ENCODE data around the gene NCKAP1.
"Not testable (repeated sequence)": the region's sequence is repeated elsewhere in the genome, so short reads cannot be mapped to it uniquely, and the experiment has no call there.

Gene NCKAP1

DNA sequence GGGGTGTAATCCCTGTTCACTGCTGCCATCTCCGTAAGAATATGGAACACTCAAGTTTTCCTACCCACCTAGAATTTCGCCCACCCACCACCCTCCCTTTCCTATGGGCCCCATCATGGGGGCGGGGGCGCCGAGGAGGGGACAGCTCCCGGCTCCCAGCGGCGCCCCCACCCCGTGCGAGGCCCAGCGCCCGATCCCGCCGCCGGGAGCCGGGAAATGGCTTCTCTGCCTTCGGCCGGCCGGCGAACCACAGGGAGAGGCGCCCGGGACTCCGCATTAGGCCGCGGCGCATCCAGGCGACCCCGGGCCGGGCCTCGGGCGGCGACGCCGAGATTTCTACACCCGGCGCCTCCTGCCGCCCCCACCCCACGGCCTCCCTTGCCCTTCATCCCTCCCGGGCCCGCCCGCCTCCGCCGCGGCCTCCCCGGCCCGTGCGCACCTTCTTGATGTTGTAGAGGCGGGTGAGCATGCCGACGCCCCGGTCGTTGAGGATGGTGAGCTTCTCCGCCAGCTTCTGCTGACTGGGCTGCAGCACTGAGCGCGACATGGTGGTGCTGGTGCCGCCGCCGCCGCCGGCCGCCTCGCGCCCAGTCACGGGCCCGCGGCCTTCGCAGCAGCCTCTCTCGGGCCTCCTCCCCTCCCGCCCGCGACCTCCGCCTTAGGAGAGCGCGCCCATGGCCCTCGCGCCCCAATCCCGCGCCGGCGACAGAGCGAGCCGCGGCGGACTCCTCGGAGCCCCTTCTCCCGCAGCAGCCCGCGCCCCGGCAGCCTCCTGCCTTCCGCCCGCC, 510 bp downstream of the NCKAP1 start:
- peak; percentile 32 for DNase-seq

DNA sequence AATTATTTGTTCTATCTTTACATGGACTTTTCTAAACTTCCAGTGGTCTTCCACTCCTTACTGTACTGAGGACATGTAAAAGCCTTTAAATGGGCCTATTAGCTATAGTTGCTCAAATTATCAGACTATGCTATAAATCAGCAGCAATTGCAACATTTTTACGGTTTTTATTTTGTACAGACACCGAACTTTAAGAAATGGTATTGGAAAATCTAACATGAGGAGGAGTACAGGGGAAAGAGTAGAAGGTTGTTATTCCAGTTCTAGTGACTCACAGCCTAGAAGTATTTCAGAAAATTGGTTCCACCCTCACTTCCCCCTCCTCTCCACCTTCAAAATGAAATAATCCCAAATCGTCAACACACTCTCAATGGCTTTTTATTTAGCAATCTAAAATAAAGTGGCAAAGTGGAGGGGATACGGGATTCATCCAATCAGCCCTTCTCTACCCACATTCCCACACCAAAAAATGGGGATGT, 1.1 kb downstream of the NCKAP1 start:
- DNase-seq, result no peak

DNA sequence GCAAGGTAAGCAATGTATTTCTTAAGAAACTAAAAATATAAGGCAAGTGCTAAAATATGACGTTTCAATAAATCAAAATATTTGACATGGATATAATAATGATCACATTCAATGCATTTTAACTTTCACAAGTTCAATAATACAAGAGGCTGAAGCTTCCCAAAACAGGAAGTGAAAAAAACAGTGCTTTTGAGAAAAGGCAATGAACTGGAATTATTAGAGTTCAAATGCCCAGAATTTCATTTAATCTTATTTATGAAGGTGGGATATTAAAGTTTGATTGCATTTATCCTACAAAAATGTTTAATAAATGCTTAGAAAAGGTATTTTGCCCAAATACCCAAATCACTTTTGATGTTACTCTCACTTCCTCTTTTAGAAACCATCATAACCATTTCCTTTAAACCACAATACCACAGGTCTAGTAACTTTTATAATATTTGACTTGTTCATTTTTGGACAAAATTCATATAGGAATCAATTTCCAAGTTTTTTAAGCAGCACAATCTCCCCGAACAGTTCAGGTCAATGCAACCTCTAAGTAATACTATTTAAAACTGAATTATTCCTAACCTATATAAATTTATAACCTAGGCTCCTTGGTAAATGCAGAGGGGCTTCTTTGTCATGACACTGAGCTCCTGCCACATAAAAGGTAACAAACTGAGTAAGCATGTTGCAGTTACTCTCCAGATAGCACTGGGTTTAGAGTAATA, 2.1 kb downstream of the NCKAP1 start:
- no peak for DNase-seq

DNA sequence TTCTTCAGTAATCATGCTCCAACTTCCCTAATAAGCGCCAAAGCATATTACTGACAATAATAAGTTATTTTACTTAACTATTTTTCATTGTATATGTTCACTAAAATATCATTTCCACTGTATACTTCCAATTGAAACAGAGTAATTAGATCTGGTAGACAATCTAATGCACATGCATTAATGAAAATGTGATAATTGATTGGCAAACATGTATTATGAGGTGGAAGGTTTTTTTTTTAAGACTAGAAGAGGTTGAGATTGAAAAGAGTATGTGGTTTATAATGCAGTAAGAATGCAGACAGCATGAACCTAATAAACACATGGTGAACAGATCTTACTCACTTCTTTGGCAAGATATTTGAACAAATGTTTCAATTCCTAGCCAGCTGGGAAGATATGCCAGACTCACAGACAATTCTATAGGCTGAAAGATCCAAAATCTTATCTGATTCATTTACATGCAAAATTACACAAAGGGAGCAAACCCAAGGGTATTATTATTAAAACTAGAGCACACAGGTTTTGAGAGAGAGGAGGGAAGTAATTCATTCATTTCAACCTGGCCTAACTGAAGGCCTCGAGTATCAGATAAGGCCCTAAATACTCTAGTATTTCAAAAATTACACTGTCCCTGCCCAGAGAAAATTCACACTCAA, 2.8 kb downstream of the NCKAP1 start:
- no peak for DNase-seq

DNA sequence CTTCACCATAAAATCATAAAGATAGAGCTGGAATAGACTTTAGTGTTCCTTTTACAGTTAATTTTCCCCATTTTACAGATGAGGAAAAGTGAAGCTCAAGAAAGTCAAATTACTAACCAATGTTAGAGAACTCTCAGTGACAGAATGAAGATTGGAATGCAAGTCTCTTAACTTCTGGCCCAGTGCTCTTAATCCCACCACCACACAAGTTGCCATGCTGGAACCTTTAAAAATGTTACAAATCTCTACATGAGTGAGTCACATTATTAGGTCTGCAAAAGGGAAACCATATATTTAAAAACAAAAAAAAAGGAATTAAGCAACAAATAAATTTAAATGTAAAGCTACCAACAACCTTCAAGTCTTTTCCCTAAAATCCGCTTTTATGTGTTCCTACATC, 3.5 kb downstream of the NCKAP1 start:
- DNase-seq, result no peak

DNA sequence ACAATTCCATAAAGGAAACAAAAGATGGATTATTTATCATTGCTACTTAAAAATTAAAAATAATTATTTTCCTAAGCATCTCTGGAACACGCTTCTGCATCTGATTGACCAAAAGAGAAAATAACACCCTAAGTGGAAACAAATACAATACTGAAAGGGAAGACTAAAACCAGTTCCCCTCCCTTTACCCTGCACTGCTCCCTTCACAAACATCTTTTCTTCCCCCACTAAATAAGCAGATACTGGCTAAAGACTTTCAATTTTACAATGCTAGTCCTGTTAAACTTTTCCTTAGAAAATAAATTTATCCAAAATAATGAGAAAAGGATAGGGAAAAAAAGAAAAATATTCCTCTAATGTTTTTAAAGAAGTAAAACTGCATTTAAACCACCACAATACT, 4.3 kb downstream of the NCKAP1 start:
- no peak for DNase-seq

DNA sequence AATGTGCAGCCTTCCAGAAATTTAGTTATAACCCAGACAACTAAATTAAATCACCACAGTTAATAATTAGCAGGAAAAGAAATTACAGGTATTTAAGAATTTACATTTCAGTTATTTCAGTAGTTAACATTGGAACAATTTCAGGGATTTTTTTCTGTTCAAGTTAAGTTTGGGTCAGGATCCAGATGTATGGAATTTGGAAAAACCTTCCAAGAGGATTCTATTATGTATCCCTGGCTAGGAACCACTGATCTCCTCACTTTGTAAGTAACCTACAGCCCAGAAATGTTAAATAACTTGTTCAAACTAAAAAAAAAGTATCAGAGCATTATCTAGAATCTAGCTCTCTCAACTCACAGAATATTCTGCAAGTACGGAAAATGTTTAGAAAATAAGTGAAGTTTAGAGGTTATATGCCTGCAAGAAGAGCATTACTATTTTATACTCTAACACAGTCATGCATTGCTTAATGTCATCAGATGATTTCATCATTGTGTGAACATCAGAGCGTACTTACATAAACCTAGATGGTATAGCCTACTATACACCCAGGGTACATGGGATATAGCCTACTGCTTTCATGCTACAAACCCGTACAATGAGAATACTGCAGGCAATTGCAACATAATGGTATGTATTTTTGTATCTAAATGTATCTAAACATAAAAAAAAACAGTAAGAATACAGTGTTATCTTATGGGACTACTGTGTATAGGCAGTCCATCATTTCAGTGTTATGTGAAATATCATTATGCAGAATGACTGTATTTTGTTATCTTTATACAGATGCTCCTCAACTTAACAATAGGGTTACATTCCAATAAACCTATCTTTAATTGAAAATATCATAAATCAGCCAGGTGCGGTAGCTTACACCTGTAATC, 6.1 kb downstream of the NCKAP1 start:
- DNase-seq, result no peak

DNA sequence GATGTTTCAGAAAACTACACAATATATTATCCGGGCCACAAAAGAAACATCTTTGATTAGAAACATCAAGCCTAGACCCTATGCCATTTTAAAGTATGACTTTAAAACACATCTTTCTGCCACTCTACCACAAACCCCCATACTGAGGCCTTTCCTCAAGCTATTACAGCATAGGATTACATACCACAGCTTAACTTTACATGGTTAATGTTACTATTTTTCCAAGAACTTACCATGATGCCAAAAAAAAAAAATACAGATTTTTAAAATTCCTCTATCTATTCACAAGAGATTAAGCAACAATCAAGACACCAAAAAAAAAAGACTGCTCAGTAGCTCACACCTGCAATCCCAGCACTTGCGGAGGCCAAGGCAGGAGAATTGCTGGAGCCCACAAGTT, 9.0 kb downstream of the NCKAP1 start:
- no peak for DNase-seq

DNA sequence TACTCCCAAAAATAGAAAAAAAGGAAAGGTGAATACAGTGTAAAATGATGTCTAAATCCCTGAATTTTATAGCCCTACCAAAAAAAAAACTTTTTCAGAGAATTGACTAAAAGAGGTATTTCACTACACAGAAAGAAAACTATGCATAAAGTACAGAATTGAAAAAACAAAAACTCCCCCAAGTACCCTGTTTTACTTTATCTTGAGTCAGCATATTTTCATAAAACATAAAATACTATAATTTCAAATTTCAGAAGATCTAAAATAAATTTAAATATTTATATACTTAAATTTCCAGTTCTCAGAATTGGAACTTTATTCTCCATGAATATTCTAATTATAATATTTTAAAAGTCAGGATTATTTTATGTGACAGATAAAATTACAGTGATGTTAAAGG, 10.1 kb downstream of the NCKAP1 start:
- DNase-seq, result no peak

DNA sequence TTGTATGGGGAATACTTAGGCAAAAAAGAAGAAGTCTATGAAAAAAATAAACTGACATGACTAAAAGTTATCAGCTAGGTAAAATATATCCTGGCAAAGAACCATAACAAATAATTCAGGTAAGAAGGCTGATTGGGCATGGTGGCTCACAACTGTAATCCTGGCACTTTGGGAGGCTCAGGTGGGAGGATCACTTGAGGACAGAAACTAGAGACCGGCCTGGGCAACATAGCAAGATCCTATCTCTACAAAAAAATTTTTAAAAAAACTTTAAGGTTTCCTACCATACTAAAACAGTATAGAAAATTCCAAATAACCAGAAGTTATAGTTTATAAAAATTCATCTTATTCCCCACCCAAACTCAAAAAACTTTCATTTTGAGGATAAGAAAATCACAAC, 10.8 kb downstream of the NCKAP1 start:
- no peak for DNase-seq

DNA sequence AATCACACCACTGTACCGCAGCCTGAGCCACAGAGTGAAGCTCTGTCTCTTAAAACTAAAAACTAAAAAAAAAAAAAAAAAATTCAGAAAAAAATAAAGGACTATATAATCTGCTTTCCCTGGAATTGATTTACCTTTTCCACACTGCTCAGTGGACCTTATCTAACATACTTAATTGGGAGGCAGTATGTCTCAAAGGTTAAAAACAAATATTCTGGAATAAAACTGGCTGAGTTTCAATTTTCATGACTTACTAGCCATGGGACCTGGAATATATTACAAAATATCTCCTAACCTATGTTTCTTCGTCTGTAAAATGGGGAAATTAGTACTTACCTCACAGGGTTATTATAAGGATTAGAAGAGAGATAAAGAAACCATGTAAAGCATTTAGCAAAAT, 11.8 kb downstream of the NCKAP1 start:
- DNase-seq, result no peak

DNA sequence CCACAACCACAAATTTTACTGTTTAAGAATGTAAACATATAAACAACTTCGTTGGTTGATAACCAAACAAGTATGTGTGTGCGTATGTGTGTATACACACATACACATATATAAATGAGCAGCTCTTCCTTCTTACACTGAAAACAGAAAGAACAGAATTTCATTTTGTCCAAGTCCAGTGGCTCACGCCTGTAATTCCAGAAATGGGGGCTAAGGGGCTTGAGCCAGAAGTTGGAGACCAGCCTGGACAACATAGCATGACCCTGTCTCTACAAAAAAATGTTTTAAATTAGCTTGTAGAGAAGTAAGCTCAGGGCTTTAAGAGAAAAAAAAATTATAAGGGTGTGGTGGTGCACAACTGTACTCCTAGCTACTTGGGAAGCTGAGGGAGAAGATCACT, 12.3 kb downstream of the NCKAP1 start:
- no peak for DNase-seq

DNA sequence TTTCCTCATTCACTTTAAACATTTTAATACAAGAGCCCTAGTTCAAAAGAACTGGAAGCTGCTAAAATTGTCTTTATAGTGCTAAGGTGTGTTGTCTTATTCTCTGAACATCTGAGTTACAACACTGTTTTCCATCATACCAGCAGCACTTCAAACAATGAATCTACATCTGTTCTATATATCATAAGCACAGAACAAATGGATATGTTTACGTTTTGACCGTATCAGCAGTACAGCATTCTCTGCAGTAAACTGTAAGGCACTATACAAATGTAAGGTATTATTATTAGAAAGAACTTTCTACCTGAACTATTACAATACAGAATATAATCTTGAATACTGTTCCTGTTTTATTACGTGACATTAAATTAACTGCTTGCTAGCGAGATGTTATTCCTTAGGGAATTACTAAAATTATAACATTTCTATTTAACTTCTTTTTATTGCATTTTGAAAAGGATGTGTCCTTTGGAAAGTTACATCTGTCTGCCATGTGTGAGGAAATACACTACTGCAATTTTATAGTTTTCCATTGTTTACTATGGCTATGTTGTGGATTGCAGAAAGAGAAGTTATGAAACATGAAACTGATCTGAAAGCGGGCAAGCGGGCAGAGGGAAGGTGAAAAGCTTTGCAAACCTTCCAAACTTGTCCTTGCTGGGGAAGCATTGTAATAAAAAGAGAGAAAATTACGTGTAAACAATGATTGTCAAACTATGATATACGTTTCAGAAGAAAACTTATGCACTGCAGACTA, 13.7 kb downstream of the NCKAP1 start:
- no peak for DNase-seq

DNA sequence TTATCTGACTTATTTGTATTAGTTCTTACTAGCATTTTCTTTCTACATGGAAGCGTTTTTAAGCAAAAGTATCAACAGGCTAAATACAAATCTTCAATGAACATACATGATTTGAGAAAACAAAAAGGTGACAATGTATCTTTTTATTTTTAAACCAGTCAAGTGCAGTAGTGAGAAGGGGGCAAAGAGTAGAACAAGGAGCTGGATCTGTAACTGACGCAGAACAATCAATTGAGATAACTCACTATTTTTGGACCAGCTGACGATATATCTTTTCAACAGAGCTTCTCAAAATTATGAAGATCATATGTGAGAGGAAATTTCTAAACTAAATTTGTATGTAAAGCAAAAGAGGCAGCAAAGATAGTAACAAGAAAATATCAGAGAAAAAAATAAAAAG, 15.5 kb downstream of the NCKAP1 start:
- DNase-seq, result no peak

DNA sequence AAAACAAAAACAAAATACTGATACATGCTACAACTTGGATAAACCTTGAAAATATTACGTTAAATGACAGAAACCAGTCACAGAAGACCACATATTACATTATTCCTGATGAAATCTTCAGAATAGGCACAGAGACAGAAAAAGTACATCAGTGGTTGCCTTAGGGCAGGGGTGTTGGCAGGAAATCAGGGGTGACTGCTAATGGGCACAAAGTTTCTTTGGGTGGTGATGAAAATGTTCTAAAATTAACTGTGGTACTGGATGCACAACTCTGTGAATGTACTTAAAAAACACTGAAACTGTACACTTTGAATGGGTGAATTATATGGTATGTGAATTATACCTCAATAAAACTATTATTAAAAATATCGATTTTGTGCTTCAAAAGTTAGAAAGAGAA, 16.6 kb downstream of the NCKAP1 start:
- DNase-seq, result no peak

DNA sequence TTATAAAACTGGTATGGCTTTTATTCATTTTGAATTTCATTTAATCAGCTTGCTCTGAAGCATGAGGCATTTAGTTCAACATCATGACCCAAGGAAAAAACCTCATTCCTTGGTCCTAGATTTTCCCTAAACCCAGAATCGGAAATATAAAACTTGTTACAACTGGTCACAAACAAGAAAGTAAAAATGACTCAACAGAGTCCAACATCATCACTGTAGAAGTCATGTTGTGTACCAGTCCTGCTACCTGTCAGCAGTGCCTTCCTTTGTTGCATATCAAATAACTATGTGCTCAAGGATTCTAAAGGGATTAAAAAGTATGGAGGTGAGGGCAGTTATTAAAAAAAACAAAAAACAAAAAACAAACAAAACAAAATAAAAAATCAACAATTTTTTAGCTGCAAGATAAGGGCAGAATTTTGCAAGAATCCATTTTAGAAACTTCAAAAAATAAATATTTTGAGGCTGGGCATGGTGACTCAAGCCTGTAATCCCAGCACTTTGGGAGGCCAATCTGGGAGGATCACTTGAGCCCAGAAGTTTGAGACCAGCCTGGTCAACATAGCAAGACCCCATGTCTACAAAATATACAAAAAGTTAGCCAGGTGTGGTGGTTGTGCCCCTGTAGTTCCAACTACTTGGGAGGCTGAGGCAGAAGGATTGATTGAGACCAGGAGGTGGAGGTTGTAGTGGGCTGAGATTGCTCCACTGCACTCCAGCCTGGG, 18.4 kb downstream of the NCKAP1 start:
- no peak for DNase-seq

DNA sequence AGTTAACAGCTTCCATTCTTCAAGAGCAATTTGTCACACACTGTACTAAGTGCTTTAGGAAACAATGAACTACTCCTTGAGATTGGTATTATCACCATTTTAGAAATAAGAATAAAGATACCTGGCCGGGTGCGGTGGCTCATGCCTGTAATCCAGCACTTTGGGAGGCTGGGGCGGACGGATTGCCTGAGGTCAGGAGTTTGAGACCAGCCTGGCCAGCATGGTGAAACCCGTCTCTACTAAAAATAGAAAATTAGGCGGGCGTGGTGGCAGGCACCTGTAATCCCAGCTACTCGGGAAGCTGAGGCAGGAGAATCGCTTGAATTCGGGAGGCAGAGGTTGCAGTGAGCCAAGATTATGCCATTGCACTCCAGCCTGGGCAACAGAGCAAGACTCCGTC, 20.4 kb downstream of the NCKAP1 start:
- not testable (repeated sequence) for DNase-seq

DNA sequence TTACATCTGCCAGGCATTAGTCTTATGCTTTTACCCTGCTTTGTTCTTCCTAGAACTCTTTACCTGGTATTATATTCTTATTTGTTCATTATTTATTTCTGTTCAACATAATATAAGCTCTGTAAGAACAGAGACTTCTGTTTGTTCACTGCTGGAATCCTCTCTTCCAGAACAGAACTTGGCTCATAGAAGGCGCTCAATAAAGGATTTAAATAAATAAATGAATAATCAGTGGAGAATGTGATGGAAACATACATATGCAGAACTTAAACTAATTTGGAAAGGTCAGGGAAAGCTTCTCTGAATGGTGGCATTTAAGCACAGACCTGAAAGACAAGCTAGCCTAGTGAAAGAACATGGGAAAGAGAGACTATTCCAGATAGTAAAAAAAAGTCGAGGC, 24.3 kb downstream of the NCKAP1 start:
- DNase-seq, result no peak

DNA sequence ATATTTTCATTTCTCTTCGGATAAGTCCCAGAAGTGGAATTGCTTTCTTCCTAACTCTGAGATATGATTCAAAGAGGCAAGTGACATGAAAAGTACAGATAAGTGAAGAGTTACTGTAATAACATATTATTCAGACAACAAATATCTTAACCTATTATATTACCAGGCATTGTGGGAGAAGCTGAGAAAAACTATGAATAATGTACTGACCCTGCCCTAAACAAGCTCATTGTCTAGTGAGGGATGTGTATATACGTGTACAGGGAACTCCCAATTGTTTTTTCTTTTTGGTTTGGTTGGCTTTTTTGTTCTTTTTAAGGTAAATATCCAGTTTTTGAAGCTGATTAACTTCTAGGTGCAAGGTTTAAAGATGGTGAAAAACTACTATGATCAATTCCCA, 26.5 kb downstream of the NCKAP1 start:
- no peak for DNase-seq

DNA sequence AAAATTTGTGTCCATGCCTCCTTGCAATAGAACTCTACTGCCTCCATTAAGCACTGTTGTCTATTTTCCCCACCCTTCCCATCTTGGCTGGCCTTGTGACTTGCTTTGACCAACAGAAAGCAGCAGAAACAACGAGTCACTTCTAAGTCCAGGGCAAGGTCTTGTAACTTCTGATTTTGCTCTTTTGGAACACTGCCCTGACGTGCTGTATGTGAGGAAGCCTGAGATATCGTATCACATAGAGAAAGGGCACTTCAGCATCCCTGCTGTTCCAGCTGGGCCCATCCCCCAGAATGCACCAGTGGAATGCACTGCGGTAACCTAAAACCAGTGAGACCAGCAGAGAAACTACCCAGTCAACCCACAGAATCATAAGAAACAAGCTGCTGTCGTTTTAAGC, 28.1 kb downstream of the NCKAP1 start:
- no peak for DNase-seq

DNA sequence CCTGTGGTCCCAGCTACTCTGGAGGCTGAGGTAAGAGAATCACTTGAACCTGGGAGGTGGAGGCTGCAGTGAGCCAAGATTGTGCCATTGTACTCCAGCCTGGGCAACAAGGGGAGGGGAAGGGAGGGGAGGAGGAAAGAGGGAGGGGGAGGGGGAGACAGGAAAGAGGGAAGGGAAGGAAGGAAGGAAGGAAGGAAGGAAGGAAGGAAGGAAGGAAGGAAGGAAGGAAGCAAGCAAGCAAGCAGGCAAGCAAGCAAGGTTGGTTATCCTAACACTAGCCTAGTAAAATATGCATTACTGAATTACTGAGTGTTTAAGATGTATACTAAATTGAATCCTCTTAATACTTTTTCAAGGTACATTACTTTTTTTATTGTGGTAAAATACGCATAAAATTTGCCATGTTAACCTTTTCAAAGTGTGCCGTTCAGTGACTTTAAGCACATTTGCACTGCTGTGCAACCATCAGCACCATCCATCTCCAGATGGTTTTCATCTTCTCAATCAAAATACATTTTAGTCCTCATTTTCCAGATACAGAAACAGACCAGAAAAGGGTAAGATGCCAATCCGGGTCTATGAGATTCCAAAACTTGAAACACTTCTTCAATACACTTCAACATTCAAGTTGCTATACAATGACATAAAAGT, 28.9 kb downstream of the NCKAP1 start:
- DNase-seq, result no peak
